Activated T-cell treated with anti-CD3 and anti-CD28 coated beads, Interleukin-2, amount 50 U/mL, for 72 hours (primary cell): ENCODE results near the gene ALG3. TPM values are rescaled to one million over a fixed set of nuclear protein-coding genes. Genes with fewer than 3 reads are reported as not detected.
A peak's percentile ranks its signal among the peaks of the same experiment; 100 is the strongest.

Source experiments
- ATAC-seq, 2 donors: fragments of 150-1000 bp; cut with Tn5 transposase; replicated peaks in 1 of 2; 2 replicates each; pipeline ENCODE4 v1.10.0; 2021; ENCODE audit warnings: moderate library complexity in 2 of 2, mild to moderate bottlenecking in 1 of 2
- DNase-seq, 2 donors: peaks; one replicate each; pipeline ENCODE4 v3.0.0; 2021 to 2022; ENCODE audit warnings: mixed read lengths in 1 of 2
- H3K27ac Mint-ChIP-seq: one replicate; pipeline ENCODE4 v1.8.0; 2022; ENCODE audit warnings: mild to moderate bottlenecking, moderate library complexity, mixed read lengths
- H3K27me3 Mint-ChIP-seq: one replicate; pipeline ENCODE4 v1.8.0; 2022; ENCODE audit warnings: low read depth, mixed read lengths
- H3K36me3 Mint-ChIP-seq, 2 donors: one replicate each; pipeline ENCODE4 v1.8.0; 2022; ENCODE audit warnings: mixed read lengths in 2 of 2, mild to moderate bottlenecking in 1 of 2; ENCODE audit not compliant: insufficient read depth in 2 of 2
- H3K4me1 Mint-ChIP-seq: one replicate; pipeline ENCODE4 v1.8.0; 2022; ENCODE audit warnings: low read depth, mixed read lengths
- H3K4me3 Mint-ChIP-seq, 2 donors: one replicate each; pipeline ENCODE4 v1.8.0; 2022; ENCODE audit warnings: mild to moderate bottlenecking in 2 of 2, mixed read lengths in 2 of 2, moderate library complexity in 2 of 2
- H3K9me3 Mint-ChIP-seq, 2 donors: one replicate each; pipeline ENCODE4 v1.8.0; 2022; ENCODE audit warnings: mixed read lengths in 2 of 2
- total RNA-seq, 2 donors: library from RNA; stranded (reverse); gene quantifications; one replicate each; pipeline ENCODE4 v1.2.3, GENCODE V29; 2022

ALG3 gene
- total RNA-seq, 2 donors from 2014 or later, result 22.7 to 26.3 TPM

GRCh38 chr3:184236636-184237035 lies 12.1 kb downstream of the ALG3 start:
- Mint-ChIP-seq H3K27ac (no peak overlapping the region), H3K9me3 (no peaks in the 10 kb centered on the region), H3K4me1 (peaks cover 7% of the 10 kb centered on the region), H3K36me3 (no peaks in the 10 kb centered on the region), H3K4me3 (no peak overlapping the region), H3K27me3 (peaks cover 12% of the 10 kb centered on the region)
- no peak for ATAC-seq
- no peak for DNase-seq

GRCh38 chr3:184236033-184236410 lies 12.7 kb downstream of the ALG3 start:
- no peak overlapping the region for H3K27ac Mint-ChIP-seq
- no peaks in the 10 kb centered on the region for H3K9me3 Mint-ChIP-seq
- no peak for DNase-seq
- peaks cover 7% of the 10 kb centered on the region for H3K4me1 Mint-ChIP-seq
- no peaks in the 10 kb centered on the region for H3K36me3 Mint-ChIP-seq
- no peak overlapping the region for H3K4me3 Mint-ChIP-seq
- ATAC-seq, result no peak
- H3K27me3 Mint-ChIP-seq, result peaks cover 19% of the 10 kb centered on the region

GRCh38 chr3:184235381-184236032 lies 13.3 kb downstream of the ALG3 start:
- no peaks in the 10 kb centered on the region for H3K36me3 Mint-ChIP-seq
- no peak for ATAC-seq

GRCh38 chr3:184234671-184235380 lies 13.9 kb downstream of the ALG3 start:
- DNase-seq (no peak), ATAC-seq (no peak)
- Mint-ChIP-seq H3K27me3 (peaks cover 21% of the 10 kb centered on the region), H3K9me3 (no peaks in the 10 kb centered on the region), H3K36me3 (no peaks in the 10 kb centered on the region), H3K27ac (no peak overlapping the region), H3K4me1 (peaks cover 2% of the 10 kb centered on the region), H3K4me3 (no peak overlapping the region)

More at GRCh38 chr3:184235381-184236032, 13.3 kb downstream of the ALG3 start:
- Mint-ChIP-seq H3K4me3 (no peak overlapping the region), H3K4me1 (peaks cover 7% of the 10 kb centered on the region), H3K27ac (no peak overlapping the region), H3K9me3 (no peaks in the 10 kb centered on the region), H3K27me3 (peaks cover 21% of the 10 kb centered on the region)
- no peak for DNase-seq

- H3K27me3 Mint-ChIP-seq, result peaks cover 21% of the 10 kb centered on the region
- no peak for DNase-seq
- no peaks in the 10 kb centered on the region for H3K9me3 Mint-ChIP-seq
- no peak overlapping the region for H3K27ac Mint-ChIP-seq
- H3K4me1 Mint-ChIP-seq, result no peaks in the 10 kb centered on the region
- H3K36me3 Mint-ChIP-seq, result no peaks in the 10 kb centered on the region
- no peak overlapping the region for H3K4me3 Mint-ChIP-seq
- no peak for ATAC-seq
Observed at GRCh38 chr3:184234224-184234623, 14.5 kb downstream of the ALG3 start.

- no peak for ATAC-seq
- no peak for DNase-seq
- no peaks in the 10 kb centered on the region for H3K36me3 Mint-ChIP-seq
- H3K27me3 Mint-ChIP-seq, result peaks cover 30% of the 10 kb centered on the region
- no peak overlapping the region for H3K4me3 Mint-ChIP-seq
- H3K9me3 Mint-ChIP-seq, result no peaks in the 10 kb centered on the region
- H3K4me1 Mint-ChIP-seq, result peaks cover 5% of the 10 kb centered on the region
- no peak overlapping the region for H3K27ac Mint-ChIP-seq
Observed at GRCh38 chr3:184233127-184233843, 15.5 kb downstream of the ALG3 start.

GRCh38 chr3:184231671-184232070 lies 17.1 kb downstream of the ALG3 start:
- Mint-ChIP-seq H3K36me3 (no peaks in the 10 kb centered on the region), H3K4me3 (peak overlapping the region; percentile 49 to 65), H3K27ac (no peak overlapping the region), H3K27me3 (peaks cover 43% of the 10 kb centered on the region), H3K4me1 (peaks cover 5% of the 10 kb centered on the region), H3K9me3 (no peaks in the 10 kb centered on the region)
- DNase-seq (no peak), ATAC-seq (no peak)

- peaks cover 5% of the 10 kb centered on the region for H3K4me1 Mint-ChIP-seq
- no peaks in the 10 kb centered on the region for H3K9me3 Mint-ChIP-seq
- DNase-seq (no peak), ATAC-seq (no peak)
- no peaks in the 10 kb centered on the region for H3K36me3 Mint-ChIP-seq
- H3K4me3 Mint-ChIP-seq, result peak overlapping the region; percentile 49 to 65
- H3K27ac Mint-ChIP-seq, result no peak overlapping the region
- peaks cover 50% of the 10 kb centered on the region for H3K27me3 Mint-ChIP-seq
Observed at GRCh38 chr3:184230603-184231528, 17.9 kb downstream of the ALG3 start.

- Mint-ChIP-seq H3K9me3 (no peaks in the 10 kb centered on the region), H3K27ac (no peak overlapping the region), H3K4me1 (peaks cover 5% of the 10 kb centered on the region), H3K36me3 (no peaks in the 10 kb centered on the region), H3K4me3 (peak overlapping the region; percentile 14 to 29), H3K27me3 (peaks cover 56% of the 10 kb centered on the region)
- DNase-seq (no peak), ATAC-seq (no peak)
Observed at GRCh38 chr3:184230081-184230602, 18.6 kb downstream of the ALG3 start.

- peaks cover 60% of the 10 kb centered on the region for H3K27me3 Mint-ChIP-seq
- ATAC-seq (peak; percentile 91 to 92), DNase-seq (peak; percentile 77 to 81)
- H3K9me3 Mint-ChIP-seq, result no peaks in the 10 kb centered on the region
- peaks cover 5% of the 10 kb centered on the region for H3K4me1 Mint-ChIP-seq
- peak within 1 kb of the TSS; percentile 82 to 88 for H3K4me3 Mint-ChIP-seq
- no peak within 1 kb of the TSS for H3K27ac Mint-ChIP-seq
- no peaks in the 10 kb centered on the region for H3K36me3 Mint-ChIP-seq
Observed at GRCh38 chr3:184229394-184230080, 19.2 kb downstream of the ALG3 start, which contains the start of gene VWA5B2. VWA5B2 (plus strand) TSS chr3:184229585; CDS start chr3:184230529, 944 bp downstream.

GRCh38 chr3:184228376-184229137 lies 20.2 kb downstream of the ALG3 start:
- Mint-ChIP-seq H3K27me3 (peaks cover 60% of the 10 kb centered on the region), H3K4me3 (peak overlapping the region; percentile 82 to 88), H3K36me3 (no peaks in the 10 kb centered on the region), H3K27ac (no peak overlapping the region), H3K9me3 (no peaks in the 10 kb centered on the region), H3K4me1 (peaks cover 5% of the 10 kb centered on the region)
- ATAC-seq, result no peak
- DNase-seq, result no peak
